Midbrain (tissue), 1 donor: ENCODE data around the gene GRIK3.
A peak's percentile ranks its signal among the peaks of the same experiment; 100 is the strongest.
"Not testable (repeated sequence)": the region's sequence is repeated elsewhere in the genome, so short reads cannot be mapped to it uniquely, and the experiment has no call there.

Experiments used
- DNase-seq: peaks from one replicate; lab custom pipeline; 2025; lab: John Stamatoyannopoulos, UW

GRIK3 gene

DNA sequence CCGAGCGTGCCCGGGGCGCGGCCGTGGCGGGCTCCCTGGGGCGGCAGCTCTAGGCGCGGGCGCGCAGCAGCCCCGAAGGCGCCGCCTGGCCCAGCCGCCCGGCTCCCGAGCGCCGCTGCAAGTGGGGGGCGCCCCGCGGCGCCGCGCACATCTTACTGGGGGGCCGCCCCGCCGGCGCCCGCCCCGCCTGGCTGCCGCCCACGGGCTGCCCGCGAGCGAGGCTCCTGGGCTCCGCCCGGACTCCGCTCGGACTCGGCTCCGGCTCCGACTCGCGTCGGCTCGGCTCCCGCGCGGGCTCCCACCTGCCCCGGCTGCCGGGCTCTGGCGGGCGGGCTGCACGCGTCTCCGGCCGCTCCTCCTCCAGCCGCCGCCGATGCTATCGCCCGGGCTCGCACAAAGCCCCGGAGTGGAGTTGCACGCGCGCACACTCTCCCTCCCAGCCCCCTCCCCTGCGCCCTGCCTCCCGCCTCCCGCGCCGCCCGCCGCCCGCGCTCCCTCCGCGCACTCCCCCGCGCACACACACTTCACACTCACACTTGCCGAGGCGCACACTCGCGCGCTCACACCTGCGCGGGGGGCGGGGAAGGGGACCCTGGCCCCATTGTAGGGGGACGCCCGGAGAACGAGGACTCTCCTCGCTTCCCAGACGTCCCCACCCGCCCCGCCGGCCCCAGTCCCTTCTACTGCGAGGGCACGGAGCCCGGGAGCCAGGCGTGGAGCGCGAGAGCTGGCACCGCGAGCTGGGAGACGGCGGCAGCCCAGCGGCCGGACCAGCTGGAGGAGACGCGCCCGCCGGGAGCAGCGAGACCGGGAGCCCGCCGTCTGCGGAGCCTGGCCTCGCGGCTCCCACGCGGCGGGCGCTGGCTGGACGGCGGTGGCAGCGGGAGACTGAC lies at the start of gene GRIK3:
Gene GRIK3, minus strand, starts transcription at position 395 of the 893 bp plus-strand sequence. CDS start 407 bp downstream, outside the sequence.
- peak; percentile 47 for DNase-seq

DNA sequence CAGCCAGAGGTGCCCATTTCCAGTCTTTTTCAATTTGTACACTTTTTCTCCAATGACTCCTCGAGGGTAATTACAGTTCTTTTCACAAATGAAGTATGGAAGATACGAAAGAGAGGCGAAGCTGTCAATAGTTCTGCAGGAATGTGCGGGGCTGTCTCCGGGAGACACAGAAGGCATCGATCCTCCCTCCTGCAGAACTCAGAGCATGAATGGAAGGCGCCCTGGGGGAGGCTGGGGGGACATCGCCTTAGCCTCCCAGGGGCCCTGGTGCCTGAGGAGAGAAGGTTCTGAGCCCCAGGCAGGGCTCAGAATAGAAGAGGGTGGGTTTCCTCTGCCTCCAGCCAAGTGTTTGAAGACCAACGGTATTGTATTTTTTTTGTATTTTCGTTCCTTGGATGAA lies 49.7 kb upstream of the GRIK3 start:
- DNase-seq, result no peak

DNA sequence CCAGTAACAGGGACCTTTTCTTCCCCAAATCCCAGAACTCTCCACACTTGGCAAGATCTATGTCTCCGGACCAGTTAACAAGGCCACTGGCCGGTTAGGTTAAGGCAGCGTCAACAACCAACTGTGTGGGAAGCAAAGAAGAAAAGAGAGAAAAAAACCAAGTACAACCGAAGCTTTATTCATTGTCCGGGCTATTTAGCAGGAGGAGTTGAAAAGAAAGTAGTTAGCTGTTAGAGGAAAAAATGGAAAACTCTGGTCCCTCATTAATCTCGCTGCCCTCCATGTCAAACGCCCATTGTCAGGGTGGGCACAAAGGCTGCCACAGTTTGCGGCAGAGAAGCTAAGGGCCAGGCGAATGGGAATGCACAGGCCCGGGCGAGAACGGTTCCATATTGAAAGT lies 49.3 kb upstream of the GRIK3 start:
- DNase-seq, result peak; percentile 19

DNA sequence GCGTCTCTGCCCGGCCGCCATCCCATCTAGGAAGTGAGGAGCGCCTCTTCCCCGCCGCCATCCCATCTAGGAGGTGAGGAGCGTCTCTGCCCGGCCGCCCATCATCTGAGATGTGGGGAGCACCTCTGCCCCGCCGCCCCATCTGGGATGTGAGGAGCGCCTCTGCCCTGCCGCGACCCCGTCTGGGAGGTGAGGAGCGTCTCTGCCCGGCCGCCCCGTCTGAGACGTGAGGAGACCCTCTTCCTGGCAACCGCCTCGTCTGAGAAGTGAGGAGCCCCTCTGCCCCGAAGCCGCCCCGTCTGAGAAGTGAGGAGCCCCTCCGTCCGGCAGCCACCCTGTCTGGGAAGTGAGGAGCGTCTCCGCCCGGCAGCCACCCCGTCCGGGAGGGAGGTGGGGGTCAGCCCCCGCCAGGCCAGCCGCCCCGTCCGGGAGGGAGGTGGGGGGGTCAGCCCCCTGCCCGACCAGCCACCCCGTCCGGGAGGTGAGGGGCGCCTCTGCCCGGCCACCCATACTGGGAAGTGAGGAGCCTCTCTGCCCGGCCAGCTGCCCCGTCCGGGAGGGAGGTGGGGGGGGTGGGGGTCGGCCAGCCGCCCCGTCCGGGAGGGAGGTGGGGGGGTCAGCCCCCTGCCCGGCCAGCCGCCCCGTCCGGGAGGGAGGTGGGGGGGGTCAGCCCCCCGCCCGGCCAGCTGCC lies 46.1 kb upstream of the GRIK3 start:
- DNase-seq, result not testable (repeated sequence)

DNA sequence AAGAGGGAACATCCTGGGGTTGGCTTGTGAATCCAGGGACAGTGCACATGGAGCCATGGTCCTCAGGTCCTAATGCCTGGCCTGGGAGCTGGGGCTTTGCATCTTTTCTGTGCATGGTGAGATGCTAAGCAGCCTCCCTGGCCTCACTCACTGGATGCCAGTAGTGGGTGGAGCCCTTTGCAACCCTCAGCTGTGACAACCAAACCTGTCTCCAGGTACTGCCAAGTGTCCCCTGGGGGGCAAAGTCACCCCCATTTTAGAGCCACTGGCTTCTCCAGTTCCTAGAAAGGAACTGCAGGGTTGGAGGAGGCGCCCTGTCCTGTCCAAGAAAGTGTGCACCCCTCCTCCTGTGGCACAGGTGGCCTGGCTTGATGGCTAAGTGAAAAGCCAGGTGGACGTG lies 44.6 kb upstream of the GRIK3 start:
- DNase-seq, result no peak

DNA sequence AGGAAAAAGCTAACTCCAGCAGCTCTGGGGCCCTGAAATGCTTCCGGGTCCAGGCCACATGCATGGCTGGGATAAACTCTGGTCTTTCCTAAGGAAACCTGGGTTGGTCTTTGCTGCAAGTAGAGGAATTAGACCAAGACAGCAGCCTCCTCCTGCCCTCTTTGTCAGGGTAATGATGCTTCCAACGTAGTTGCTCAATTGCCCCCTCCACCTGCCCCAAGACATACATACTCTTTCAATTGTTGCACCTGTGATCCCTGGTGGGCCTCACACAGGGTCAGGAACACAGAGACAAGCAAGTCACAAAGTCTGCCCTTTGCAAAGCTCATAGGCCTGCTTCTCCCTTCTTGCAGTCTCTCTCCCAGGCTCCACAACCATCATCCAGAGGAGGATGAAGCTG lies 41.9 kb upstream of the GRIK3 start:
- no peak for DNase-seq

DNA sequence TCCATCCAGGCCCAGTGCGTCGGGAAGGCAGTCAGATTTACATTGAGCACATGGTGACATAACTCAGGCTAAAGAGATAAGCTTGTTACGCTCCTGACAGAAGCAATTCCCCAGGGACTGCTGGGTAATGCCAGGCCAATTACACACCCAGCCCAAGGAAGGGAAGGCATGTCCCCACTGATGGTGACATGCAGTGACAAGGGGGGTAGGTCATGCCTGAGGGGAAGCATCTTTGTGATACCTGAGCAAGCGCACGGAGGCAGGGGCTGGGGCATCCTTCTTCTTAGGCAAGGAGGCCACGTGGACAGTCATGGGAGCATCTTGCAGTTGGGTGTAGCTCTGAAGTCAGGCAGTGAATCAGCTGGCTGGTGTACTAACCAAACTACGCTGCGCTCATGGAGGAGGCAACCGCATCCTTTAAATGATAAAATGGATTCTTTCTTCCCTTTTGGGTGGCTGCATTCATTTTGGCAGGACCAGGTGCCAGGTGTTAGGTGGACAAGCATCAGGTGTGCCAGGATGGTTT lies 39.6 kb upstream of the GRIK3 start:
- DNase-seq, result no peak

DNA sequence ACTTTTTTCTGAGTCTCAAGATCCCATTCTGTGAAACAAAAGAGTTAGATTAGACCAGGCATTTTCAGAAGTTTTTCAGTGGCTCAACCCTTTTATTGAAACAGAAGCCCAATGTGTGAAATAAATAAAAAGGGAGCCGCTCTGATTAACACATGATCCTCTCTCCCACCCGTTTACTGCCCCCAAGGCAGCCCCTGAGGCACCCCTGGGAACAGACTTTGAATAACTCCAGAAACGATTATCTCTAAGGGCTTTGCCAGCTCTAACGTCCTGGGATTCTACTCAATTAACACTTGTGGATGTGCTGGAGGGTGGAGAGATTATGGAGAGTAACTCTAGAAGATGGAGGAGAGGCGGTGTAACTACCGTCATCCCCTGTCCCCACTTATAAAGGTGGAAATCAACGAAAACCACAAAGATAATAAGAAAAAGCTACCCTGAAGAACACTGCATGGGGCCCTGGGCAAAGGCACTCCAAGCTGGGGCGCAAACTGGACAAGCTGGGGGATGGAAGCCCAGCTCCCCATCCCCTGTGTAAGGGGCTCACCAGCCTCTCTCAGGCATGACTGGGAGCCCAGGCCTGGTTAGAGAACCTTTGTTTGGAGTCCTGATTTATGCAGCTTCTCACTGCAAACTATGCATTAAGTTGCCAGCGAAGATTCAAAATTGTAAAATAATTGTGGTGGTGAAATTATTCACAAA lies 39.0 kb upstream of the GRIK3 start:
- no peak for DNase-seq

DNA sequence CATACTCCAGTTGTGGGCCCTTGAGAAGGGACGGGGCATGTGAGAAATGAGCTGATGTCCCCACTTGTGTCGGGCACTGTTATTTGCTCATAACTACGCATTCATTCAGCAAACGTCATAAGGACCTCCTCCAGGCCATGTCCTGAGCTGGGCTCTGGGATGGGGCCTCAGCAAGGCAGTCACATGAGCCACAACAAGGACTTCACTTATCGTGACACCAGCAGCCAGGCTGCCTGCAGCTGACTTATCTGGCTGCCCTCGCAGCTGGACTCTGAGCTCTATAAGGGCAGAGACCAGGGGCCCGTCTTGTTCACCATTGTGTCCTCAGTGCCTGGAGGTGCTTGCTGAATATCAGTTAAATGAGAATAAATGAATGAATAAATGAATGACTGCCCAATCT lies 37.5 kb upstream of the GRIK3 start:
- peak; percentile 22 for DNase-seq

DNA sequence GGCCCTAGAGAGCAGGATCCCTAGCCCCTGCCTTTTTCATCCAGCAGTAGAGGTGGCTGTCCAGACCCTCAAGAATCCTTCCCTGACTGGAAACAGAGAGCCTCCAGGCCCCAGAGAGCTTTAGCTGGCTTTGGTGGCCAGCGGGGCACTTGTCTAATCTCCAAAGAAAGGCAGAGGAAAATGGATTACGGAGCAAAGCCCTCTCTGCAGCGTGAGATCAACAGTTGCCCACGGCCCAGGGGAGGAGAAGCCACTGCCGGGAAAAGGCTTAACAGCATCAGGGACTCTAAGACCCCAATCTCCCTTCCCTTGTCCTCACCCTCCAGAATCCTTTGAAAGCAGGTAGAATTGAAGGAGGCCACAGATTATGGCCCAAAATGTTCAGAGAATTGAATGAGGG lies 35.8 kb upstream of the GRIK3 start:
- DNase-seq, result no peak

DNA sequence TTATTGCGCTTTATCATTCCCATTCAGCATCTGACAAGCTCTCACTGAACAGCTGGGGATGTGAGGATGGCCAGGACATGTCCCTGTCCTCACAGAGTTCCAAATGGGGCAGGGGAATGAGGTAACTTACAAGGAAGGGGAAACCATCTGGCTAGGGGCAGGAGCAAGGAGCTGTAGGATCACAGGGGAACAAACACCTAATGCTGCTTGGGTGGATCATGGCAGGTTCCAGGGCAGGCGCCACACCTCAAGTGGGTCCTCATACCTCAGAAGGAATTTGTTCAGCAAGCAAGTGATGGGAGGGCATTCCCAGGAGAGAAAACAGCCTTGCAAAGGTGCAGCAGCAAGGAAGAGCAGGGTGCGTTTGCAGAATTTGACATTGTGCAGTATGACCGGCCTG lies 35.1 kb upstream of the GRIK3 start:
- no peak for DNase-seq

DNA sequence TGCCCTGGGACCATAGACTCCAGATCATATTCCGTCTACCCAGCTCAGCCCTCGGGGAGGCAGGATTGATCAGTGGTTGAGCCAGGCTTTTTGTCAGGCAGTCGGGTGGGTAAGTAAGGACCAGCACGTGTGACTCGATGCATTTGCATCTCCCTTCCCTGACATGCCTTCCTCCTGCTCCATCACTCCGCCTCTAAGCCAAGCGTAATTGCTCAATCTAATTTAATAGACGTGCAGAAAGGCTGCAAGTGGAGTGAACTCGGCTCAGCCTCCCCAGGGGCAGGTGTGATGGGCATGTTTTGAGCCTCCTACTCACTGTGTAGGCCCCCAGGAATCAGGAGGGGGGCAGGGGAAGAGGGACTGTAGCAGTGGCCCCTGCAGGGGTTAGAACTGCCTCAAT lies 34.6 kb upstream of the GRIK3 start:
- no peak for DNase-seq

DNA sequence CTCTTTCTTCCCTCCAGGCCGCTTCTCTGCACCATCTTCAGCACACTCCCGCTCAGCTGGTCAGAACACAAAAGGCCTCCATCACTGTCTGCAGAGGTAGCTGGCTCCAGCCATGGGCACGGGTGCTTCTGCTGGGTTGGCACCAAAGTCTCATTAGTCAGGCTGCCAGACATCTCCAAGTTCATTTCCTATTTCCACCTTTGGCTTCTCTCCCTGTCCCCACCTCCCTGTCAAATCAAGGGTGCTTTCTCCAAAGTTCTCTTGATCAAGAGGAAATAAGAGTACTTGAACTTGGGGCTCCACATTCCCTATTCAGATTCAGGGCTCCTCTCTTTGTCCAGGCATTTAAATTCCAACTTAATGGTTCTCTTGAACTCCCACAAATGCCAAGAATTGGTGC lies 33.9 kb upstream of the GRIK3 start:
- DNase-seq, result no peak

DNA sequence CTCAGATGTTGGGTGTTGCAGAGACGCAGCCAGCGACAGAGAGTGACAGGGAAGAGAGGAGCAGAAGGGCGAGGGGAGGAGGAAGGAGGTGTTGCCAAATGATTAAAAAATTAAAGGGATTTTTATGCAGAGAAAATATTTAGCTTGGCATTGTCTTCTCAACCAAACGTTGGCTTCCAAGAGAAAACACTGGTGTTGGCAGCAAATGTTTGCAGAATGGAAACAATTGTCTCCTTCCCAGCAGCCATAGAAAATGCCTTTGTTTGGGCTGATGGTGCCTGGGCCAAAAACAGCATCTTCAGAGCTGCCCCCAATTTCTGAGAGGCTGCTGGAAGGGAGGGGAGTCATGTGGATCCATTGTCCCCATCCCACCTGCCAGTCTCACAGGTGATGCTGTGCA lies 29.7 kb upstream of the GRIK3 start:
- peak; percentile 28 for DNase-seq

DNA sequence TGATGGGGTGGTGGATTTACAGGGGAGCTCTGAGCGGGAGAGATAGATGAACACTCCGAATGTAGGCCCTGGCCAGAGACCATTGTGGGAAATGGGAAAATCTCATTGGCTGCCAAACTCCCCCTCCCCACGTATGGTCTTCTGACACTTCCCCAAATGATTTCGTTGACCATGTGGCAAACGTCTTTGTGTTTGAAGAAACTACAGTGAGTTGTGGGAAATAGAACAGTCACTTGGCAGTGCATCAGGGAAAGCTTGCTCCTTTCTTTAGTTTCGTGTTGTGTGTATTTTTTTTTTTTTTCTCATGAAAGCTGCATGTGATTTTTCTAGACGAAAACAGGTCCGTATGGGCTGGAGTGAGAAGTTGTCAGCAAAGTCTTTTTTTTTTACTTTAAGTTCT lies 25.0 kb upstream of the GRIK3 start:
- DNase-seq, result no peak

DNA sequence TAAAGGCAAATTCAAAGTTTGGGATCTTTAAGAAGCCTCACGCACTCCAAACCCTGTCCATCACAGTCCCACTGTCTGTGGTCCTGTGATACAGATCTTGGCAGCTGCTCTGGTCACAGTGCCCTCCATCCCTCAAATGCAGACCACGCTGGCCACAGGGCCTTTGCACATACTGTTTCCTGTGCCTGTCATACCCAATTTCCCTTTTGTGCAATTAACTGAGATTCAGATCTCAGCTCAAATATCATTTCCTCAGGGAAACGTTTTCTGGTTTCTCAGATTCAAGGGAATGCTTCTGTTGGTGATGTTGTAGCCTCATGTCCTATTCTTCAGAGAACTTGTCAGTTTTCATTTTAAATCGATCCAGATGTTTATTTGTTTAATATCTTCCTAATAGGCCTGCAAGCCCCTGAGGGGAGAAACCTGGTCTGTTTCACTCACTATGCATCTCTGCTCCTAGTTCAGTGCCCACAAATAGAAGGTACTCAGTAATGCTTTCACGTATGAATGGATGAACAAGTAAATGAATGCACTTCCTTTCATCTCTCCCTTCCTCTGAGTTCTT lies 24.2 kb upstream of the GRIK3 start:
- no peak for DNase-seq

DNA sequence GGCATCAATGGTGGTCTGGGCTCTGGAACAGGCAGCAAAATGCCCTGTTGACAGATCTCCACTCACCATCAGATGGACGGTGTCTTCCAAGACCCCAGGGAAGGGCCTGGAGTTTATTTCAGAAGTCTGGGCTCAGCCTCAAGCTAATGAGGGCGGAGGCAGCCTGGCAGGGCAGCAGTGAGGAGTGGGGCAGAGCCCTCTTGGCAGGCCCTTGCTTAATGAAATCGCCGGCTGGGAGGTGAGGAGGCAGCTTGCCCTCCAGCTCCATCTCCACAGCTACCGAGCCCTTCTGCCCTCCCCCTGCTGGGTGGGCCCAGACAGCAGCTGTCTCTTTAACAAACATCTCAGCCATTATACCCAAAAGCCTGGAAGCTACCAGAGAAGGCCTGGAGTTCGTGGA lies 22.0 kb upstream of the GRIK3 start:
- DNase-seq, result peak; percentile 9

DNA sequence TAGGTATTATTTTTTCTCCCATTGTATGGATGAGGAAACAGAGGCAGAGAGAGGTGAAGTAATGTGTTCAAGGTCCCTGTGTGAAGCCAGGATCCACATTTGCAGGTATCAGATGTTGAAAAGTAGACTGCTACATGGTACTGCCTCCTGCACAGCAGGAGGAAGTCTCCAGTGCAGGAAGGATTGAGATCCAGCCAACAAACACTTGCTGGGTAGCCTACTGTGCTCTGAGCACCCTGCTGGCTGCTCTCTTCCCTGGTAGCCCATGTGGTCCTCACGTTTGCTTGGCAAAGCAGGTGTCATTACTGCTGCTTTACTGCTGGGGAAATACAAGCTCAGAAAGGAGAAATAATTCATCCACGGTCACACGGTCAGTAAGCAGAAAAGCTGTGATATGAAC lies 21.3 kb upstream of the GRIK3 start:
- no peak for DNase-seq

DNA sequence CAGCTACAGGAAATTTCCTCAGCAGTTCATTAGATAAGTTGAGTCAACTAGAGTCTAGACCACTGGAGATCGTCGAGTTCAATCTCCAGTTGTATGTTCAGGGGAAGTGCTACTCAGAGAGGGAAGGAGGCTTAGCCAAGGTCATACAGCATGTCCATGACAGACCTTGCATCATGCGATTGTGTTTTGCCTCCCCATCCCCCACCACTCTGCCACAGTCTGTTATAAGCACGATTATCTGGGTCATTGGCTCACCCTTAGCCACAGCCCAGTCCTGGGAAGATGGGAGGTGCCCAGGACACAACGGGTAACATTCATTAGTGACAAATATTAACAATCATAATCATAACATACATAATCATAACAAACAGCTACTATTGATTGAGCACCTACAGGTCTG lies 18.9 kb upstream of the GRIK3 start:
- no peak for DNase-seq

DNA sequence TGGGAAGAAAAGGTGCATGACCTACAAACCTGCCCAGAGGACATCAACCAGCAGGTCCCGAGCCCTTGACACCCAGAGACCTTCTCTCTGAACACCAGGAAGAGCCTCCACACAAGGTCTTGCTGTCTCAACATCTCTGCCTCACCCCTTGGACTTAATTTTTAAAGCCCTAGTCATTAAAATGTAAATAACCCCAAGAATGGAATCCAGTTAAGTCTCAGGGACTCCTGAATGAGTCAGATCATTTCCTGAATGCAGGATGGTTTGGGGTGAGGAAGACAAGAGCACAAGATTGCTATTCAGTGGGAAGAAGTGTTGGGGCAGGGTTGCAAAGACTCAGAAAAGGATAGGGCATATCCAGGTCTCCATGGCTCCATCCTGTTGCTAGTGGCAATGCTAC lies 17.8 kb upstream of the GRIK3 start:
- no peak for DNase-seq

DNA sequence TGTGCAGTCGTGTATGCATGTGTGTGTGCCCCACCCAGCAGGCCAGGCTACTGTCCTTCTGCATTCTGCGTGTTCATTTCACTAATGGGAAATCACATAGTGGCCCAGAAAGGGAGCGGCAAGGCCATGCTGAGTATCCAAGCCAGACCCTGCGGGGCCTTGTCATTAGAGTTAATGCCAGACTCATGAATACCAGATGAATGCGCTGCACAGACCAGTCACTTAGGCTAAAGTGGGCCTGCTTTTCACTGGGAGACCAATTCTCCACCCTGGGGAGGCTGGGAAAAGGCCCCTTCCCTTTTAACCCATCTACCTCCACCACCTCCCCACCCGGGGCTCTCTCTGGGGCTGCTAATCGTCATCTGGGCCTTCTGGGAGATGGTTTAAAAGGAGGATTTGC lies 17.0 kb upstream of the GRIK3 start:
- no peak for DNase-seq

DNA sequence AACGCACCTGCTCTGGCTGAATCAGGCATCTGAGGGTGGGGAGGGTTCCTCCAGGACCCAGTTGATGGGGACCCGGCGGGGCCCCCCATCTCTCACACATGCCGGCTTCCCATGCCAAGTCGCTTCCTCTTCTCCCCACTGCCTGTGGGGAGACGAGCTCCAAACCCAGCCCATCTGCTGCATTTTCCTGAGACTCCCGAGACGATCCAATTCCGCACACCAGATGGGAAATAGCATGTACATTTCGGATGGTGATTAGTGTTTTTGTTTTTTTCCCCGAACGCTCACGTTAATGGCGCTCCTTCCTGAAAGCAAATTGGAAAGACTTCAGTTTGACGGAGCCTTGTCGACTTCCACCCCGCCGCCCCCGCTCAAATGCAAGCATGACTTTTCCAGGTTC lies 13.2 kb upstream of the GRIK3 start:
- no peak for DNase-seq
